Sigmoid colon (tissue), 7 donors: Measurements from ENCODE around the gene ABCD2. TPM values are rescaled to one million over a fixed set of nuclear protein-coding genes. Genes with fewer than 3 reads are reported as not detected.

ENCODE experiments used
- DNase-seq: peaks from one replicate; pipeline ENCODE4 v3.0.0-alpha.2; 2019
- H3K27ac ChIP-seq, 4 donors: fragments of 200-600 bp; sonication (generic); one replicate each; pipeline ENCODE4 v1.5.1; 2016 to 2019; ENCODE audit warnings: mild to moderate bottlenecking in 1 of 4
- H3K27me3 ChIP-seq, 3 donors: fragments of 200-600 bp; sonication (generic); one replicate each; pipeline ENCODE4 v1.5.1; 2019; ENCODE audit warnings: mild to moderate bottlenecking in 1 of 3
- H3K36me3 ChIP-seq, 4 donors: fragments of 200-600 bp; sonication (generic); one replicate each; pipeline ENCODE4 v1.5.1; 2016 to 2019
- H3K4me1 ChIP-seq, 4 donors: fragments of 200-600 bp; sonication (generic); one replicate each; pipeline ENCODE4 v1.5.1; 2017 to 2019
- H3K4me3 ChIP-seq, 4 donors: fragments of 200-600 bp; sonication (generic); one replicate each; pipeline ENCODE4 v1.5.1; 2017 to 2019; ENCODE audit warnings: mild to moderate bottlenecking in 2 of 4, moderate library complexity in 1 of 4
- H3K9me3 ChIP-seq, 4 donors: fragments of 200-600 bp in 3 of 4; sonication (generic) in 3 of 4; one replicate each; pipeline versions ENCODE4 v1.5.1 to v1.6.1; 2013 to 2019
- EP300 ChIP-seq, 4 donors: sonication (generic); formaldehyde crosslinking; IDR thresholded peaks; one replicate each; pipeline ENCODE4 v1.6.1; 2017; ENCODE audit warnings: antibody characterized with exemption in 4 of 4
- POLR2A ChIP-seq, 2 donors: fragments of 450-650 bp; IDR thresholded peaks; one replicate each; pipeline ENCODE4 v1.6.1; 2016; ENCODE audit warnings: antibody characterized with exemption in 2 of 2, mild to moderate bottlenecking in 2 of 2, moderate library complexity in 2 of 2
- POLR2AphosphoS5 ChIP-seq, 4 donors: sonication (generic); formaldehyde crosslinking; IDR thresholded peaks; one replicate each; pipeline ENCODE4 v1.6.1; 2017; ENCODE audit warnings: antibody characterized with exemption in 4 of 4
- WGBS, 2 donors: extraction: QIAGEN DNeasy Blood & Tissue Kit; methylation state at CpG; one replicate each; pipeline ENCODE4 v1.1.7; 2013; 5-methylcytosine and 5-hydroxymethylcytosine counted together
- intact Hi-C: fragments of 100-400 bp; cut with DNase I; formaldehyde crosslinking; loops from one replicate; pipeline ENCODE4 v1.15.1; 2023
- polyA plus RNA-seq, 3 donors: library from polyadenylated mRNA; stranded (reverse); fragments of 200-250 nt; gene quantifications; one replicate each; pipeline ENCODE4 v1.2.3, GENCODE V29; 2013
- total RNA-seq, 4 donors: library from RNA; depleted of rRNA; stranded (reverse); fragments of >200 nt; gene quantifications; one replicate each; pipeline ENCODE4 v1.1.0, GENCODE V29; 2016
- TF ChIP-seq, protein P1 (sequence below), 4 experiments: fragments of 450-650 bp in 3 of 4; fragments of 200-600 bp in 1 of 4; IDR thresholded peaks; one replicate each; pipeline ENCODE4 v1.5.1; 2016 to 2019; ENCODE audit warnings: antibody characterized with exemption in 4 of 4, mild to moderate bottlenecking in 3 of 4, moderate library complexity in 2 of 4
- donor health status: healthy with polysubstance abuse.
- donor health status: Bipolar disorder and iron deficiency.
- donor health status: healthy.

The ABCD2 gene
- total and polyA plus RNA-seq, 7 donors, result 0.49 to 2.9 (median 0.68) TPM; not detected in 2

DNA sequence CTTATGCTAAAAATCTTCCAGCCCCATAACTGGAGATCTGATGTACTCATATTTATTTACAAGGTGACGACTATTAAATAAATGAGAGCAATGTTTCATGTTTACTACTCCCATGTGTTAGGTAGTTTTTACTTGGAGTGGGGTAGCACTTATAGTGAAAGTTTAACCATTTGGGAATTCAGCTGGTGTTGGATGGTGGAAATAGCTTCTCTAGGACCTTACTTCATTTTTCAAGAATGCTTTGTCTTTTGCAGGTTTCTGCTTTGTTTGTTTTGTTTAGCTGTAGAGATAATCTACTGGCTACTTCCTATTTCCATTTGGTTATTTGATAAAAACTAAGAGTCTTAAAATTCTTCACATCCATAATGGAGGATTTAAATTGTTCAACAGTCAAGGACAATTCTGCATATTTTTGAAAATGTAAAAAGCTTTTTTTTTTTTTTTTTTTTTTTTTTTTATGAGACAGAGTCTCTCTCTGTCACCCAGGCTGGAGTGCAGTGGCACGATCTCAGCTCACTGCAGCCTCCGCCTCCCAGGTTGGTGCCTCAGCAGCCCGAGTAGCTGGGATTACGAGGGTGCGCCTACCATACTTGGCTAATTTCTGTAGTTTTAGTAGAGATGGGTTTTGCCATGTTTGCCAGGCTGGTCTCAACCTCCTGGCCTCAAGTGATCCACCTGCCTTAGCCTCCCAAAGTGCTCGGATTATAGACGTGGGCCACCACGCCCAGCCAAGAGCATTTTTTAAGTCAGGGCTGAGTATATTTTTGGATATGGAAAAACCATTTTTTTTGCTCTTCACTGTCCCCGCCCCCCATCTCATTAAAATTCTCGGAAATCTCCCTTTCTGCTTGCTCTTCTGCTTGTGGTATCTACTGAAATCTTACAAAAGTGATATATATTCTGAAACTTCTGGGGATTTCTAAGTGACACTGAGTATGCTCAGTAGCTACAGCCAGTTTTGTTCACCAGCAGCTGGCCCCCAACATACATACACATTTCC, 1.4 kb upstream of the ABCD2 start:
- Histone ChIP-seq H3K9me3 (no peaks in the 10 kb centered on the region), H3K27me3 (no peaks in the 10 kb centered on the region), H3K36me3 (no peaks in the 10 kb centered on the region), H3K27ac (peak overlapping the region; percentile 75 to 88 (median 82)), H3K4me1 (peaks cover 0 to 36% (median 10%) of the 10 kb centered on the region in 4 donors), H3K4me3 (peak overlapping the region; percentile 38 to 58 (median 56))
- no peak for DNase-seq
- intact Hi-C loops, result no loop called here
- TF ChIP-seq EP300 (IDR thresholded peaks at IDR 0.05) (no peak), POLR2A (IDR thresholded peaks at IDR 0.05) (no peak), POLR2AphosphoS5 (IDR thresholded peaks at IDR 0.05) (no peak)
- TF ChIP-seq, protein P1, sequence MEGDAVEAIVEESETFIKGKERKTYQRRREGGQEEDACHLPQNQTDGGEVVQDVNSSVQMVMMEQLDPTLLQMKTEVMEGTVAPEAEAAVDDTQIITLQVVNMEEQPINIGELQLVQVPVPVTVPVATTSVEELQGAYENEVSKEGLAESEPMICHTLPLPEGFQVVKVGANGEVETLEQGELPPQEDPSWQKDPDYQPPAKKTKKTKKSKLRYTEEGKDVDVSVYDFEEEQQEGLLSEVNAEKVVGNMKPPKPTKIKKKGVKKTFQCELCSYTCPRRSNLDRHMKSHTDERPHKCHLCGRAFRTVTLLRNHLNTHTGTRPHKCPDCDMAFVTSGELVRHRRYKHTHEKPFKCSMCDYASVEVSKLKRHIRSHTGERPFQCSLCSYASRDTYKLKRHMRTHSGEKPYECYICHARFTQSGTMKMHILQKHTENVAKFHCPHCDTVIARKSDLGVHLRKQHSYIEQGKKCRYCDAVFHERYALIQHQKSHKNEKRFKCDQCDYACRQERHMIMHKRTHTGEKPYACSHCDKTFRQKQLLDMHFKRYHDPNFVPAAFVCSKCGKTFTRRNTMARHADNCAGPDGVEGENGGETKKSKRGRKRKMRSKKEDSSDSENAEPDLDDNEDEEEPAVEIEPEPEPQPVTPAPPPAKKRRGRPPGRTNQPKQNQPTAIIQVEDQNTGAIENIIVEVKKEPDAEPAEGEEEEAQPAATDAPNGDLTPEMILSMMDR (IDR thresholded peaks at IDR 0.05), result no peak
- 66 to 73% methylated on average over 11 of the region's 11 CpGs for WGBS, 2 donors

DNA sequence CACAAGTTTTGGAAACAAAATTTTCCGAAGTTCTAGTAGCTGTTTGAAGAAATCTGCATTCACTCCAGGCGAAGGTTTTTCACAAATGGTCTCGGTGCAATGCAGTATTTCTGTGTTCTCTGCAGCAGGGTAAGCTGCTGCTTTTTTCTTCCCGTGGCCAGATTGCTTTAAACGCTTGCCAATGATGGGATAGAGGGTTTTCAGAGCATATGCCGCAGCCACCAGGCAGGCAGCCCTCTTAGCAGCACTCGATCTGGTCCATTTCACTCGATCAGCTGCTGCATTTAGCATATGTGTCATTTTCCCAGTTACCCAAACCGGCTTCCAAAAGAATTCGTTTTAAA, 315 bp downstream of the ABCD2 start:
- Histone ChIP-seq H3K4me3 (peak overlapping the region; percentile 38 to 58 (median 56)), H3K4me1 (peaks cover 0 to 41% (median 10%) of the 10 kb centered on the region in 4 donors), H3K27me3 (no peaks in the 10 kb centered on the region), H3K9me3 (no peaks in the 10 kb centered on the region), H3K27ac (peak overlapping the region; percentile 75 to 88 (median 82)), H3K36me3 (no peaks in the 10 kb centered on the region)
- WGBS, 2 donors, result 23 to 30% methylated on average over 10 of the region's 10 CpGs
- TF ChIP-seq POLR2AphosphoS5 (IDR thresholded peaks at IDR 0.05), result no peak
- TF ChIP-seq, protein P1 (IDR thresholded peaks at IDR 0.05), result no peak
- no peak for TF ChIP-seq EP300 (IDR thresholded peaks at IDR 0.05)
- no peak for TF ChIP-seq POLR2A (IDR thresholded peaks at IDR 0.05)
- intact Hi-C loops, result loop anchor here (5.0 kb wide), 1 partner anchor 177 kb away; the partner anchor contains the start of gene KIF21A
- no peak for DNase-seq

DNA sequence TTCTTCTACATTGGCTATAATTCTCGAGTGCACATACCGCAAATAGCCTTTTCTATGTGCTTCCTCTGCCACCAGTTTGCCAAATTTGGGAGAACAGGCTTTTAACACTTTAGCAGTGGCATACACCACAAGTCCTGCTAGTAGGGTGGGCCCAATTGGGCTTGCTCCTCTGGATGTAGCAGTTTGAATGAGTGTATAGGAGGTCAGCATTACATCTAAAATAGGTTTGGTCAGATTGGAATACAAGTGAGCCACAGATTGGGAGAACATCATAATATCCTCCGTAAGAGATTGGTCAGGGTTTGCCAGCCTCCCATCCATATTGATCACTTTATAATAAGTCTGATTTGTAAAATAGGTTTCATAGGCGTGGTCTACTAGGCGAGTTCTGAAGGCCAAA, 902 bp downstream of the ABCD2 start:
- intact Hi-C loops, result loop anchor here (5.0 kb wide), 1 partner anchor 176 kb away; the partner anchor contains the start of gene KIF21A
- H3K27ac ChIP-seq, result peak overlapping the region; percentile 75 to 88 (median 82)
- peak overlapping the region in 3 of 4 donors; percentile 55 to 58 (median 57) for H3K4me3 ChIP-seq

DNA sequence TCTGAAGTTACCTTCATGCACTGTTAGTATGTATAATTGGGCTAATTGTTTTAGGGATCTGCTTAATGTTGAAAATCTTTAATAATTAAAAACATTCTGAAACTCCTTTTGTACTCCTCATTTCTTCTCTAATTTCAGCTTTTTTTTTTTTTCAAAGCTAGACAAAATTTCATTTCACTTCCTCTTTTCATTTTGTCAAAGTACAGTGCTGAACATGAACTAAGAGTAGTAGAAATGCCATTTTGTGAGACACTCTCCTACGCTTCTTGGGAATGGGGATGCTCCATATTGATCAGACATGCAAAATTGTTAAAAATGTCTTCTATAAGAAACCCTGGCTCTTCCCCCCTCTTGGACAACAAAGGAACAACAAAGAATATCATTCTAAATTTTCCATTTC, 1.7 kb downstream of the ABCD2 start:
- Histone ChIP-seq H3K36me3 (no peaks in the 10 kb centered on the region), H3K27me3 (no peaks in the 10 kb centered on the region), H3K4me1 (peaks cover 0 to 41% (median 10%) of the 10 kb centered on the region in 4 donors), H3K9me3 (no peaks in the 10 kb centered on the region), H3K4me3 (no peak overlapping the region), H3K27ac (no peak overlapping the region)
- no peak for DNase-seq
- no peak for TF ChIP-seq EP300 (IDR thresholded peaks at IDR 0.05)
- no peak for TF ChIP-seq POLR2A (IDR thresholded peaks at IDR 0.05)
- TF ChIP-seq POLR2AphosphoS5 (IDR thresholded peaks at IDR 0.05), result no peak
- TF ChIP-seq, protein P1 (IDR thresholded peaks at IDR 0.05), result no peak
- intact Hi-C loops, result loop anchor here (5.0 kb wide), 1 partner anchor 176 kb away; the partner anchor contains the start of gene KIF21A
- 62 to 85% methylated on average over 1 of the region's 1 CpG for WGBS, 2 donors

More for the DNA sequence above, 902 bp downstream of the ABCD2 start:
- Histone ChIP-seq H3K4me1 (peaks cover 0 to 41% (median 10%) of the 10 kb centered on the region in 4 donors), H3K9me3 (no peaks in the 10 kb centered on the region), H3K27me3 (no peaks in the 10 kb centered on the region), H3K36me3 (no peaks in the 10 kb centered on the region)
- no peak for TF ChIP-seq EP300 (IDR thresholded peaks at IDR 0.05)
- DNase-seq, result no peak
- 75 to 77% methylated on average over 5 of the region's 5 CpGs for WGBS, 2 donors

DNA sequence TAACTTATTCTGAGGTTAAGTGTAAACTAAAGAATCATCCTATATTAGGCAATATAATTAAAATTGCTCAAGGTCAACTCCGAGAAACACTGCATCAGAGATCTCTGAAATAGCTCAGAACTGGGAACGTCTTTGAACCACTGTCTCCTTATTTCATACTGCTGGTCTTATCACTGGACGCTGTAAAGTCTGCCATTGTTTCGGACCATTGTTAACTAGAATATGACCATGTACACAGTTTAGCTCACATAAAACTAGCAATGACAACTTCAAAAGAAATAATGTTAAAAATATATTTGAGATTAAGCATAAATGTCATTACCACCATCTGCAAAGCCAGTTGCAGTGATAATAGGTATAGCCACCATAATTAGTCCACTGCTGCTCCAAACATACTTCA, 2.9 kb downstream of the ABCD2 start:
- no peak for DNase-seq
- Histone ChIP-seq H3K9me3 (no peaks in the 10 kb centered on the region), H3K4me3 (no peak overlapping the region), H3K4me1 (peaks cover 0 to 41% (median 10%) of the 10 kb centered on the region in 4 donors), H3K27ac (no peak overlapping the region), H3K36me3 (no peaks in the 10 kb centered on the region), H3K27me3 (no peaks in the 10 kb centered on the region)
- TF ChIP-seq, protein P1 (IDR thresholded peaks at IDR 0.05), result no peak
- TF ChIP-seq EP300 (IDR thresholded peaks at IDR 0.05), result no peak
- no peak for TF ChIP-seq POLR2AphosphoS5 (IDR thresholded peaks at IDR 0.05)
- TF ChIP-seq POLR2A (IDR thresholded peaks at IDR 0.05), result no peak
- 80 to 87% methylated on average over 4 of the region's 4 CpGs for WGBS, 2 donors
- intact Hi-C loops, result loop anchor here (5.0 kb wide), 1 partner anchor 174 kb away; the partner anchor contains the start of gene KIF21A
